Thyroid gland (tissue), 4 donors: ENCODE results near the gene ZNRF1. TPM values are rescaled to one million over a fixed set of nuclear protein-coding genes. Genes with fewer than 3 reads are reported as not detected.
A peak's percentile ranks its signal among the peaks of the same experiment; 100 is the strongest.

Source experiments
- DNase-seq, 2 donors: peaks; one replicate each; pipeline ENCODE4 v3.0.0-alpha.2; 2019
- H3K27ac ChIP-seq, 3 donors: fragments of 200-600 bp; sonication (generic); 1 replicate in 2 of 3; 2 replicates in 1 of 3; pipeline ENCODE4 v1.5.1; 2016 to 2019; ENCODE audit warnings: mild to moderate bottlenecking in 1 of 3, moderate library complexity in 1 of 3
- H3K27me3 ChIP-seq: fragments of 200-600 bp; sonication (generic); one replicate; pipeline ENCODE4 v1.5.1; 2019
- H3K36me3 ChIP-seq, 2 donors: fragments of 200-600 bp; sonication (generic); one replicate each; pipeline ENCODE4 v1.5.1; 2016 to 2019
- H3K4me1 ChIP-seq, 2 donors: fragments of 200-600 bp; sonication (generic); one replicate each; pipeline ENCODE4 v1.5.1; 2017 to 2019
- H3K4me3 ChIP-seq, 3 donors: fragments of 200-600 bp; sonication (generic); replicated peaks in 1 of 3; 1 replicate in 2 of 3; 2 replicates in 1 of 3; pipeline ENCODE4 v1.5.1; 2016; ENCODE audit warnings: mild to moderate bottlenecking in 1 of 3
- H3K9me3 ChIP-seq: fragments of 200-600 bp; sonication (generic); one replicate; pipeline ENCODE4 v1.5.1; 2017
- POLR2A ChIP-seq, 2 donors: fragments of 450-650 bp; IDR thresholded peaks; one replicate each; pipeline ENCODE4 v1.6.1; 2017; ENCODE audit warnings: antibody characterized with exemption in 2 of 2, mild to moderate bottlenecking in 2 of 2, moderate library complexity in 1 of 2
- WGBS, 2 donors: methylation state at CpG; one replicate each; pipeline ENCODE4 v1.1.5; 2017; 5-methylcytosine and 5-hydroxymethylcytosine counted together
- intact Hi-C: fragments of 100-400 bp; cut with DNase I; formaldehyde crosslinking; loops from one replicate; pipeline ENCODE4 v1.15.1; 2023
- total RNA-seq, 4 donors: library from RNA; depleted of rRNA; stranded (reverse); fragments of >200 nt; gene quantifications; one replicate each; pipeline ENCODE4 v1.2.3, GENCODE V29; 2016
- TF ChIP-seq, protein P1 (sequence below), 6 experiments: fragments of 200-600 bp in 3 of 6; fragments of 450-650 bp in 3 of 6; sonication (generic) in 3 of 6; IDR thresholded peaks; one replicate each; pipeline ENCODE4 v1.5.1; 2016 to 2019; ENCODE audit warnings: antibody characterized with exemption in 6 of 6, mild to moderate bottlenecking in 2 of 6, inconsistent platforms in 1 of 6, moderate library complexity in 1 of 6

The ZNRF1 gene
- total RNA-seq, 4 donors from 2014 or later = 47.4 to 94.5 (median 57.4) TPM

- H3K27ac ChIP-seq = peak overlapping the region in 2 of 3 donors; percentile 81 to 85
- H3K27me3 ChIP-seq = no peaks in the 10 kb centered on the region
- intact Hi-C loops = no loop called here
- no peaks in the 10 kb centered on the region for H3K36me3 ChIP-seq
- WGBS, 2 donors = 74 to 84% methylated on average over 10 of the region's 10 CpGs
- no peak overlapping the region for H3K4me3 ChIP-seq
- H3K4me1 ChIP-seq = peaks cover 48 to 59% of the 10 kb centered on the region in 2 donors
- DNase-seq = no peak
- no peak for TF ChIP-seq POLR2A (IDR thresholded peaks at IDR 0.05)
- TF ChIP-seq, protein P1, sequence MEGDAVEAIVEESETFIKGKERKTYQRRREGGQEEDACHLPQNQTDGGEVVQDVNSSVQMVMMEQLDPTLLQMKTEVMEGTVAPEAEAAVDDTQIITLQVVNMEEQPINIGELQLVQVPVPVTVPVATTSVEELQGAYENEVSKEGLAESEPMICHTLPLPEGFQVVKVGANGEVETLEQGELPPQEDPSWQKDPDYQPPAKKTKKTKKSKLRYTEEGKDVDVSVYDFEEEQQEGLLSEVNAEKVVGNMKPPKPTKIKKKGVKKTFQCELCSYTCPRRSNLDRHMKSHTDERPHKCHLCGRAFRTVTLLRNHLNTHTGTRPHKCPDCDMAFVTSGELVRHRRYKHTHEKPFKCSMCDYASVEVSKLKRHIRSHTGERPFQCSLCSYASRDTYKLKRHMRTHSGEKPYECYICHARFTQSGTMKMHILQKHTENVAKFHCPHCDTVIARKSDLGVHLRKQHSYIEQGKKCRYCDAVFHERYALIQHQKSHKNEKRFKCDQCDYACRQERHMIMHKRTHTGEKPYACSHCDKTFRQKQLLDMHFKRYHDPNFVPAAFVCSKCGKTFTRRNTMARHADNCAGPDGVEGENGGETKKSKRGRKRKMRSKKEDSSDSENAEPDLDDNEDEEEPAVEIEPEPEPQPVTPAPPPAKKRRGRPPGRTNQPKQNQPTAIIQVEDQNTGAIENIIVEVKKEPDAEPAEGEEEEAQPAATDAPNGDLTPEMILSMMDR (IDR thresholded peaks at IDR 0.05) = no peak
- no peaks in the 10 kb centered on the region for H3K9me3 ChIP-seq
Observed at GRCh38 chr16:75068085-75069031, 69.5 kb downstream of the ZNRF1 start.

GRCh38 chr16:75070012-75070841 lies 71.4 kb downstream of the ZNRF1 start:
- H3K4me3 ChIP-seq = no peak overlapping the region
- H3K9me3 ChIP-seq = no peaks in the 10 kb centered on the region
- TF ChIP-seq, protein P1 (IDR thresholded peaks at IDR 0.05) = no peak
- TF ChIP-seq POLR2A (IDR thresholded peaks at IDR 0.05) = no peak
- 77 to 81% methylated on average over 11 of the region's 11 CpGs for WGBS, 2 donors
- H3K4me1 ChIP-seq = peaks cover 33 to 51% of the 10 kb centered on the region in 2 donors
- intact Hi-C loops = no loop called here
- H3K27me3 ChIP-seq = no peaks in the 10 kb centered on the region
- no peaks in the 10 kb centered on the region for H3K36me3 ChIP-seq
- H3K27ac ChIP-seq = no peak overlapping the region
- no peak for DNase-seq

- no peaks in the 10 kb centered on the region for H3K27me3 ChIP-seq
- peaks cover 29 to 46% of the 10 kb centered on the region in 2 donors for H3K4me1 ChIP-seq
- no peaks in the 10 kb centered on the region for H3K9me3 ChIP-seq
- TF ChIP-seq POLR2A (IDR thresholded peaks at IDR 0.05) = no peak
- TF ChIP-seq, protein P1 (IDR thresholded peaks at IDR 0.05) = no peak
- no peak overlapping the region for H3K27ac ChIP-seq
- no peak for DNase-seq
- 87 to 96% methylated on average over 3 of the region's 3 CpGs for WGBS, 2 donors
- intact Hi-C loops = no loop called here
- H3K4me3 ChIP-seq = no peak overlapping the region
- no peaks in the 10 kb centered on the region for H3K36me3 ChIP-seq
Observed at GRCh38 chr16:75071621-75072020, 72.8 kb downstream of the ZNRF1 start.

GRCh38 chr16:75072239-75072947 lies 73.6 kb downstream of the ZNRF1 start:
- Histone ChIP-seq H3K4me1 (peaks cover 21 to 38% of the 10 kb centered on the region in 2 donors), H3K9me3 (no peaks in the 10 kb centered on the region), H3K36me3 (no peaks in the 10 kb centered on the region), H3K27me3 (no peaks in the 10 kb centered on the region), H3K4me3 (no peak overlapping the region), H3K27ac (no peak overlapping the region)
- intact Hi-C loops = no loop called here
- no peak for TF ChIP-seq POLR2A (IDR thresholded peaks at IDR 0.05)
- TF ChIP-seq, protein P1 (IDR thresholded peaks at IDR 0.05) = no peak
- 90 to 95% methylated on average over 2 of the region's 2 CpGs for WGBS, 2 donors
- no peak for DNase-seq
